Spleen (tissue), 11 donors: ENCODE results near the gene MEF2A. TPM values are rescaled to one million over a fixed set of nuclear protein-coding genes. Genes with fewer than 3 reads are reported as not detected.

Source experiments
- DNase-seq: peaks from one replicate; pipeline ENCODE4 v3.0.0-alpha.2; 2020
- H3K27ac ChIP-seq, 8 donors: fragments of 200-600 bp; sonication (generic) in 7 of 8; 1 replicate in 4 of 8; 2 replicates in 4 of 8; pipeline versions ENCODE4 v1.5.0 to v1.8.0; 2016 to 2021; ENCODE audit warnings: inconsistent platforms in 4 of 8, mild to moderate bottlenecking in 4 of 8, moderate library complexity in 1 of 8
- H3K27me3 ChIP-seq, 7 donors: fragments of 200-600 bp; sonication (generic) in 6 of 7; replicated peaks in 1 of 7; 1 replicate in 4 of 7; 2 replicates in 3 of 7; pipeline versions ENCODE4 v1.5.0 to v1.8.0; 2016 to 2021; ENCODE audit warnings: inconsistent platforms in 3 of 7, mild to moderate bottlenecking in 1 of 7
- H3K36me3 ChIP-seq, 6 donors: fragments of 200-600 bp; sonication (generic) in 5 of 6; 1 replicate in 4 of 6; 2 replicates in 2 of 6; pipeline versions ENCODE4 v1.5.0 to v1.8.0; 2016 to 2021; ENCODE audit warnings: inconsistent platforms in 2 of 6
- H3K4me1 ChIP-seq, 6 donors: fragments of 200-600 bp; sonication (generic) in 5 of 6; 1 replicate in 3 of 6; 2 replicates in 3 of 6; pipeline versions ENCODE4 v1.5.0 to v1.8.0; 2016 to 2021; ENCODE audit warnings: inconsistent platforms in 3 of 6
- H3K4me3 ChIP-seq, 8 donors: fragments of 200-600 bp; sonication (generic) in 7 of 8; 1 replicate in 4 of 8; 2 replicates in 4 of 8; pipeline versions ENCODE4 v1.5.0 to v1.8.0; 2016 to 2021; ENCODE audit warnings: inconsistent platforms in 4 of 8, mild to moderate bottlenecking in 4 of 8, moderate library complexity in 2 of 8
- H3K9me3 ChIP-seq, 8 donors: fragments of 200-600 bp; sonication (generic) in 7 of 8; 1 replicate in 4 of 8; 2 replicates in 4 of 8; pipeline versions ENCODE4 v1.5.0 to v1.8.0; 2016 to 2021; ENCODE audit warnings: inconsistent platforms in 4 of 8
- CTCF ChIP-seq, 11 experiments: fragments of 200-600 bp in 7 of 11; fragments of 450-650 bp in 4 of 11; sonication (generic) in 4 of 11; IDR thresholded peaks in 8 of 11; conservative IDR thresholded peaks in 3 of 11; 1 replicate in 7 of 11; 2 replicates in 4 of 11; pipeline versions ENCODE4 v1.4.0 to v1.8.0; 2016 to 2021; ENCODE audit warnings: antibody characterized with exemption in 11 of 11, inconsistent platforms in 4 of 11, mild to moderate bottlenecking in 1 of 11
- POLR2A ChIP-seq, 3 donors: fragments of 450-650 bp; IDR thresholded peaks; one replicate each; pipeline ENCODE4 v1.5.1; 2017; ENCODE audit warnings: antibody characterized with exemption in 3 of 3, mild to moderate bottlenecking in 1 of 3
- POLR2AphosphoS5 ChIP-seq, 3 donors: sonication (generic); formaldehyde crosslinking; IDR thresholded peaks; one replicate each; pipeline ENCODE4 v1.5.1; 2017; ENCODE audit warnings: antibody characterized with exemption in 3 of 3
- WGBS, 5 donors: extraction: QIAGEN DNeasy Blood & Tissue Kit in 3 of 5; methylation state at CpG; one replicate each; pipeline versions ENCODE4 v1.1.5 to v1.1.7; 2013 to 2018; 5-methylcytosine and 5-hydroxymethylcytosine counted together
- intact Hi-C: fragments of 100-400 bp; cut with DNase I; formaldehyde crosslinking; loops from one replicate; pipeline ENCODE4 v1.15.0; 2023; ENCODE audit warnings: low total_unique reads
- polyA plus RNA-seq, 3 donors: library from polyadenylated mRNA; stranded (reverse); fragments of 200-250 nt; gene quantifications; one replicate each; pipeline ENCODE4 v1.2.1, GENCODE V29; 2013
- total RNA-seq, 7 donors: library from RNA; depleted of rRNA in 3 of 7; stranded (reverse); fragments of >200 nt in 3 of 7; fragmentation: NEBNext Ultra II Directional in 4 of 7; extraction: Animal tissue kit (Norgen Biotek cat#: 25700) in 4 of 7; gene quantifications; one replicate each; pipeline versions ENCODE4 v1.1.0 to v1.2.1, GENCODE V29; 2016 to 2021
- donor health status: healthy with polysubstance abuse.
- donor health status: DM: no; HTN: no; CAD: no; lungs with moderate emphysema.
- donor health status: DM: no; HTN: no; CAD: no.
- donor health status: Bipolar disorder and iron deficiency.
- donor health status: healthy.
- donor health status: DM: no; HTN: no; CAD: no.
- donor health status: DM: yes; HTN: yes; CAD: no.

The MEF2A gene
- total and polyA plus RNA-seq, 10 donors = 21.9 to 143 (median 90.6) TPM

- Histone ChIP-seq H3K36me3 (peaks cover 0 to 25% (median 6%) of the 10 kb centered on the region in 6 donors), H3K4me1 (peaks cover 3 to 86% (median 38%) of the 10 kb centered on the region in 6 donors), H3K27me3 (no peaks in the 10 kb centered on the region), H3K4me3 (no peak overlapping the region), H3K9me3 (peaks cover 0 to 7% (median 0%) of the 10 kb centered on the region in 8 donors), H3K27ac (no peak overlapping the region)
- intact Hi-C loops = no loop called here
- WGBS, 5 donors = 93 to 100% (median 98%) methylated on average over 1 of the region's 1 CpG
- no peak for TF ChIP-seq CTCF (IDR thresholded peaks at IDR 0.05 in 8 of 11, conservative IDR thresholded peaks at IDR 0.05 in 3 of 11)
- no peak for TF ChIP-seq POLR2AphosphoS5 (IDR thresholded peaks at IDR 0.05)
- no peak for TF ChIP-seq POLR2A (IDR thresholded peaks at IDR 0.05)
- DNase-seq = no peak
These were observed 38.0 kb downstream of the MEF2A start for GRCh38 chr15:99603828-99604227.

GRCh38 chr15:99604865-99605264 lies 39.1 kb downstream of the MEF2A start:
- TF ChIP-seq POLR2A (IDR thresholded peaks at IDR 0.05) (no peak), CTCF (IDR thresholded peaks at IDR 0.05 in 8 of 11, conservative IDR thresholded peaks at IDR 0.05 in 3 of 11) (no peak), POLR2AphosphoS5 (IDR thresholded peaks at IDR 0.05) (no peak)
- peaks cover 3 to 82% (median 41%) of the 10 kb centered on the region in 6 donors for H3K4me1 ChIP-seq
- peak overlapping the region in 1 of 8 donors; percentile 4 for H3K27ac ChIP-seq
- DNase-seq = no peak
- no peak overlapping the region for H3K4me3 ChIP-seq
- intact Hi-C loops = no loop called here
- H3K9me3 ChIP-seq = peaks cover 0 to 5% (median 0%) of the 10 kb centered on the region in 8 donors
- H3K36me3 ChIP-seq = peaks cover 0 to 15% (median 4%) of the 10 kb centered on the region in 6 donors
- 70 to 87% (median 82%) methylated on average over 6 of the region's 6 CpGs for WGBS, 5 donors
- H3K27me3 ChIP-seq = no peaks in the 10 kb centered on the region

GRCh38 chr15:99605490-99605931 lies 39.7 kb downstream of the MEF2A start:
- TF ChIP-seq POLR2A (IDR thresholded peaks at IDR 0.05) (no peak), CTCF (IDR thresholded peaks at IDR 0.05 in 8 of 11, conservative IDR thresholded peaks at IDR 0.05 in 3 of 11) (no peak), POLR2AphosphoS5 (IDR thresholded peaks at IDR 0.05) (no peak)
- Histone ChIP-seq H3K4me3 (no peak overlapping the region), H3K36me3 (peaks cover 0 to 8% (median 1%) of the 10 kb centered on the region in 6 donors), H3K4me1 (peaks cover 3 to 84% (median 41%) of the 10 kb centered on the region in 6 donors), H3K27me3 (no peaks in the 10 kb centered on the region), H3K27ac (peak overlapping the region in 1 of 8 donors; percentile 4), H3K9me3 (no peaks in the 10 kb centered on the region)
- peak; percentile 41 for DNase-seq
- 77 to 91% (median 80%) methylated on average over 6 of the region's 6 CpGs for WGBS, 5 donors
- intact Hi-C loops = no loop called here

GRCh38 chr15:99605990-99606389 lies 40.2 kb downstream of the MEF2A start:
- Histone ChIP-seq H3K36me3 (peaks cover 0 to 6% (median 0%) of the 10 kb centered on the region in 6 donors), H3K9me3 (no peaks in the 10 kb centered on the region), H3K4me1 (peaks cover 3 to 85% (median 43%) of the 10 kb centered on the region in 6 donors), H3K27me3 (no peaks in the 10 kb centered on the region), H3K4me3 (no peak overlapping the region), H3K27ac (no peak overlapping the region)
- TF ChIP-seq POLR2A (IDR thresholded peaks at IDR 0.05) = no peak
- no peak for TF ChIP-seq POLR2AphosphoS5 (IDR thresholded peaks at IDR 0.05)
- TF ChIP-seq CTCF (IDR thresholded peaks at IDR 0.05 in 8 of 11, conservative IDR thresholded peaks at IDR 0.05 in 3 of 11) = no peak
- intact Hi-C loops = no loop called here
- DNase-seq = no peak
- WGBS, 5 donors = 68 to 83% (median 78%) methylated on average over 5 of the region's 5 CpGs
